DND-41 (cell line): ENCODE results near the gene TRIP10.

ENCODE experiments used
- EZH2 ChIP-seq: IDR thresholded peaks from 3 replicates; pipeline ENCODE4 v1.6.1; 2012; ENCODE audit warnings: borderline replicate concordance, low read depth, mild to moderate bottlenecking, moderate library complexity, low read length, inconsistent platforms; ENCODE audit not compliant: severe bottlenecking
- TF ChIP-seq, protein P1 (sequence below): IDR thresholded peaks from 2 replicates; pipeline ENCODE4 v1.5.1; 2012; ENCODE audit warnings: borderline replicate concordance, low read length, moderate library complexity, mild to moderate bottlenecking; ENCODE audit not compliant: poor library complexity, severe bottlenecking; ENCODE audit errors: extremely low read depth

DNA sequence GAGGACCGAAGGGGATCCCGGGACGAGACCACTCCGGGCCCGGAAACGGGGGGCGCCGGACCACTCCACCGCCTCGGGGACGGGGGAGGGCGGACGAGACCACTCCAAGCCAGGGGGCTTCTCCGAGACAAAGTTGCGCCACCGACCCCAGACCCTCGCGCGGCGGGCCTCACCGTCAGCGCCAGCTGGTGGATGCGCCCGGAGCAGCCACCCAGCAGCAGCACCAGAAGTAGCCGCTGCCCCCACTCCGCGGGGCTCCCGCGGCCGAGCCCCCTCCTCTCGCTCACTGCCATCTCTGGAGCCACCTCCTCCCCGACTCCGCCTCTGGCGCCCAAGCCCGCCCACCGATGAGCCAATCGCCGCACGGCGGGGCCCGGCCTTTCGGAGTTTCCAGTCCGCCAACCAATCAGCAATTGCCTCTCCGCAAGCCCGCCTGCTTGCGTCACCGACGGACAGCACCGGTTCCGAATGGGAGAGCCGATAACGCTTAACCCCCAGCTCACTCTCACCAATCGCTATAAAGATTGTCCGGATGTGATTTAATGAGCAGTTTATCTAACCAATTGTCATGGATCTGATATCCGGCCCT, 2.1 kb upstream of the TRIP10 start, which contains the start of gene GPR108:
- TF ChIP-seq, protein P1, sequence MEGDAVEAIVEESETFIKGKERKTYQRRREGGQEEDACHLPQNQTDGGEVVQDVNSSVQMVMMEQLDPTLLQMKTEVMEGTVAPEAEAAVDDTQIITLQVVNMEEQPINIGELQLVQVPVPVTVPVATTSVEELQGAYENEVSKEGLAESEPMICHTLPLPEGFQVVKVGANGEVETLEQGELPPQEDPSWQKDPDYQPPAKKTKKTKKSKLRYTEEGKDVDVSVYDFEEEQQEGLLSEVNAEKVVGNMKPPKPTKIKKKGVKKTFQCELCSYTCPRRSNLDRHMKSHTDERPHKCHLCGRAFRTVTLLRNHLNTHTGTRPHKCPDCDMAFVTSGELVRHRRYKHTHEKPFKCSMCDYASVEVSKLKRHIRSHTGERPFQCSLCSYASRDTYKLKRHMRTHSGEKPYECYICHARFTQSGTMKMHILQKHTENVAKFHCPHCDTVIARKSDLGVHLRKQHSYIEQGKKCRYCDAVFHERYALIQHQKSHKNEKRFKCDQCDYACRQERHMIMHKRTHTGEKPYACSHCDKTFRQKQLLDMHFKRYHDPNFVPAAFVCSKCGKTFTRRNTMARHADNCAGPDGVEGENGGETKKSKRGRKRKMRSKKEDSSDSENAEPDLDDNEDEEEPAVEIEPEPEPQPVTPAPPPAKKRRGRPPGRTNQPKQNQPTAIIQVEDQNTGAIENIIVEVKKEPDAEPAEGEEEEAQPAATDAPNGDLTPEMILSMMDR: no peak
- no peak for TF ChIP-seq EZH2
